ENCODE measurements around the gene TRNAU1AP. TPM values are rescaled to one million over a fixed set of nuclear protein-coding genes. Genes with fewer than 3 reads are reported as not detected.
A peak's percentile ranks its signal among the peaks of the same experiment; 100 is the strongest.
"Not testable (repeated sequence)": the region's sequence is repeated elsewhere in the genome, so short reads cannot be mapped to it uniquely, and the experiment has no call there.

TRNAU1AP gene
- total and polyA plus RNA-seq, 7 experiments from 2014 or later: 26.5 to 52.5 (median 30.9) TPM

DNA sequence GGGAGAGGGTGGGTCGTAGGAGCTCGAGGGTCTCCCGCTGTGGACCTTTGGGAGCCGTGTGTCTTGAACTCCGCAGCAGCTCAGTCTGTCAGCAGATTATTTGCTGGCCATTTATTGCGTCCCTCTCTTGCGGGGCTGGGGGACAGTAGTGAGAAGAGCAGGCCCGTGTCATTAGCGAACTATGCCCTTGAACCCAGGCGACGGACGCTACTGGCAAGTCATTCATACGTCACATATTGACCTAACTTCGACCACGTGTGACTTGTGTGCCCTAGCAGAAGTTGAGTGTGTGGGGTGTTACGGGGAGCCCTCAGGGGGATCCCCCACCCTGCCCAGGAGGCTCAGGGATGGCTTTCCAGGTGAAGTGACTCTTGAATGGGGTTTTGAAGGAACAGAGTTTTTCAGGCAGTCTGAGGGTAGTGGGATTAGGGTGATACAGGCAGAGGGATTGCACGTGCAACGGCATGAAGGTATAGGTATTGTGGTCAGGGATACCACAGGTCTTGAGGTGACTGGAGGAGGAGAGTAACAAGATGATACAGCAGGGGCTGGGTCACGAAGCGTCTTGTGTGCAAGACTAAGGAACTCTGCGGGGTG, 34.0 kb upstream of the TRNAU1AP start:
- intact Hi-C loops (cut with micrococcal nuclease): loop anchor here (1.0 to 5.0 kb wide), 12 partner anchors 13 to 358 kb away; partner anchors contain the start of genes RCC1 (in 2 of the 2), TAF12 (in 2 of the 2), TRNAU1AP (in 1 of the 2) and YTHDF2 (in 1 of the 2)
- H3K27ac ChIP-seq (ENCODE audit: low read depth, low read length): peak overlapping the region; percentile 76
- ChIA-PET CTCF (interaction anchor here (0.6 to 1.6 kb wide), 4 partner anchors 13 to 86 kb away, joined by 3 to 7 read pairs (median 4); no protein-coding TSS in a partner anchor), POLR2A (interaction anchor here (0.8 to 5.8 kb wide), 8 partner anchors 11 to 663 kb away, joined by 3 to 59 read pairs (median 5); partner anchors contain the start of genes RCC1, SRSF4, TAF12 and TRNAU1AP)
- DNase-seq: peak in 2 of 9 donors; percentile 13 to 60
- no peaks in the 10 kb centered on the region for H3K27me3 ChIP-seq (ENCODE audit: control insufficient read depth in 2 of 2, insufficient read depth in 2 of 2, low read length in 2 of 2)
- Mint-ChIP-seq H3K27ac (peak overlapping the region in 8 of 9 donors; percentile 59 to 89 (median 78)), H3K4me3 (peak overlapping the region; percentile 69 to 91 (median 82)), H3K4me1 (peaks cover 16 to 51% (median 23%) of the 10 kb centered on the region in 7 donors), H3K27me3 (no peaks in the 10 kb centered on the region), H3K36me3 (peaks cover 0 to 15% (median 5%) of the 10 kb centered on the region in 5 donors), H3K9me3 (no peaks in the 10 kb centered on the region)
- H3K4me1 ChIP-seq (ENCODE audit: control insufficient read depth in 2 of 2, insufficient read depth in 2 of 2, low read length in 2 of 2): peaks cover 9 to 10% of the 10 kb centered on the region in 2 donors
- H3K36me3 ChIP-seq (ENCODE audit: control insufficient read depth in 2 of 3, insufficient read depth in 3 of 3, low read length in 3 of 3): peaks cover 0 to 4% (median 0%) of the 10 kb centered on the region in 3 experiments
- peak overlapping the region; percentile 63 for H3K4me3 ChIP-seq (ENCODE audit: low read length)
- ATAC-seq: peak; percentile 36
- H3K9me3 ChIP-seq (ENCODE audit: control insufficient read depth in 2 of 3, low read length in 3 of 3): no peaks in the 10 kb centered on the region

DNA sequence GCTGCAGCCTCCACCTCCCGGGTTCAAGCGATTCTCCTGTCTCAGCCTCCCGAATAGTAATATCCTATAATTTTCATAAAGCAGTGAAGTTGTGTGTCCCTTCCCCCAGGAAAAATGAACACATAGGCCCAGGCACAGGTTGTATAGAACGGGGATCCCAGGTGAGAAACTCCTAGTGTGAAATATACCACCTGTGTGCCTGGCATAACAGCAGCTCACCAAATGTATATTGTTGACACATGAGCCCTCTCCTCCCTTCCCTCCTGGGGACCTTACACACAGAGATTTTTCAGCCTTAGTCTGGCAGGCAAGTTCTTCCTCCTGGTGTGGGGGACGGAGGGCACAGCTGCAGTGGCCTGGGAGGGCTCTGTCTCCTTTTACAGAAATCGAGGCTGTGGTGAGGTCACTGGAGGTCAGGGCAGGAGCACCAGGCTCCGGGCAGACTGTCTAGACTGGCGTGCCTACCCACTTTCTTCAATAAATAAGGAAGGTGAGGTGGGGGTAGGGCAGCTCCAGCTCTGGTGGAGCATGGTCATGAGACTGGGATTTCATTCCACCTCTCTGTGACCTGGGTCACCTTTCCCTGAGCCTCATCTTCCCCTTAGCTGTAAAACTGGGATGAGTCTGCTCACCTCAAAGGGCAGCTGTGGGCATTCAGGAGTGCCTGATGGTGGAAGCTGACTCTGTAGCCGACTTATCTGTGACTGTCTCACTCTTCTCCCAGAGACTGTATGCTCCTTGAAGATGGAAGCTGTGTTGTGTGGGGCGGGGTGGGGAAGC, 32.7 kb upstream of the TRNAU1AP start:
- peak overlapping the region in 1 of 9 donors; percentile 55 for H3K27ac Mint-ChIP-seq
- H3K27me3 Mint-ChIP-seq: no peaks in the 10 kb centered on the region
- ATAC-seq (no peak), DNase-seq (no peak)
- intact Hi-C loops (cut with micrococcal nuclease): loop anchor here (1.0 to 5.0 kb wide), 5 partner anchors 33 to 357 kb away; partner anchors contain the start of genes TAF12 (in 1 of the 2) and TRNAU1AP (in 1 of the 2)
- H3K27ac ChIP-seq (ENCODE audit: low read depth, low read length): no peak overlapping the region
- H3K4me3 Mint-ChIP-seq: peak overlapping the region in 9 of 10 donors; percentile 8 to 76 (median 50)
- no peaks in the 10 kb centered on the region for H3K9me3 Mint-ChIP-seq
- ChIA-PET CTCF (no interaction called here), POLR2A (interaction anchor here (0.9 to 5.8 kb wide), 2 partner anchors 13 to 61 kb away, joined by 4 to 59 read pairs; partner anchors contain the start of gene RCC1)
- no peak overlapping the region for H3K4me3 ChIP-seq (ENCODE audit: low read length)
- H3K27me3 ChIP-seq (ENCODE audit: control insufficient read depth in 2 of 2, insufficient read depth in 2 of 2, low read length in 2 of 2): no peaks in the 10 kb centered on the region
- peaks cover 9 to 10% of the 10 kb centered on the region in 2 donors for H3K4me1 ChIP-seq (ENCODE audit: control insufficient read depth in 2 of 2, insufficient read depth in 2 of 2, low read length in 2 of 2)
- H3K4me1 Mint-ChIP-seq: peaks cover 16 to 51% (median 23%) of the 10 kb centered on the region in 7 donors
- peaks cover 0 to 14% (median 0%) of the 10 kb centered on the region in 5 donors for H3K36me3 Mint-ChIP-seq
- H3K9me3 ChIP-seq (ENCODE audit: control insufficient read depth in 2 of 3, low read length in 3 of 3): no peaks in the 10 kb centered on the region
- H3K36me3 ChIP-seq (ENCODE audit: control insufficient read depth in 2 of 3, insufficient read depth in 3 of 3, low read length in 3 of 3): no peaks in the 10 kb centered on the region

DNA sequence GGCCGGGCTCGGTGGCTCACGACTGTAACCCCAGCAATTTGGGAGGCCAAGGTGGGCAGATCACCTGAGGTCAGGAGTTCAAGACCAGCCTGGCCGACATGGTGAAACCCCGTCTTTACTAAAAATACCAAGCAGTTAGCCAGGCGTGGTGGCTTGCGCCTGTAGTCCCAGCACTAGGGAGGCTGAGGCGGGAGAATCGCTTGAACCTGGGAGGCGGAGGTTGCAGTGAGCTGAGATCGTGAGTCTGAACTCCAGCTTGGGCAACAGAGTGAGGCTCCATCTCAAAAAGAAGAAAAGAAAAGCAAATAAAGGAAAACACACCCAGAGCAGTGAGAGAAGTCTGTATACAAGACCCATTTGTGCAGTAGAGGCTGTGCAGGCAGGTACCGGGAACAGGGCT, 32.1 kb upstream of the TRNAU1AP start:
- H3K27ac ChIP-seq (ENCODE audit: low read depth, low read length); DNase-seq; H3K9me3 Mint-ChIP-seq; H3K36me3 ChIP-seq (ENCODE audit: control insufficient read depth in 2 of 3, insufficient read depth in 3 of 3, low read length in 3 of 3); H3K4me3 ChIP-seq (ENCODE audit: low read length); intact Hi-C loops (cut with micrococcal nuclease); H3K4me3 Mint-ChIP-seq; ATAC-seq; H3K27me3 Mint-ChIP-seq; H3K9me3 ChIP-seq (ENCODE audit: control insufficient read depth in 2 of 3, low read length in 3 of 3); H3K27me3 ChIP-seq (ENCODE audit: control insufficient read depth in 2 of 2, insufficient read depth in 2 of 2, low read length in 2 of 2); CTCF ChIA-PET: not testable (repeated sequence)
- peaks cover 9 to 10% of the 10 kb centered on the region in 2 donors for H3K4me1 ChIP-seq (ENCODE audit: control insufficient read depth in 2 of 2, insufficient read depth in 2 of 2, low read length in 2 of 2)
- H3K36me3 Mint-ChIP-seq: peaks cover 0 to 14% (median 0%) of the 10 kb centered on the region in 5 donors
- POLR2A ChIA-PET: interaction anchor here (0.9 to 5.8 kb wide), 2 partner anchors 13 to 61 kb away, joined by 4 to 59 read pairs; partner anchors contain the start of gene RCC1
- peaks cover 16 to 51% (median 23%) of the 10 kb centered on the region in 7 donors for H3K4me1 Mint-ChIP-seq
- H3K27ac Mint-ChIP-seq: peak overlapping the region in 1 of 9 donors; percentile 42

DNA sequence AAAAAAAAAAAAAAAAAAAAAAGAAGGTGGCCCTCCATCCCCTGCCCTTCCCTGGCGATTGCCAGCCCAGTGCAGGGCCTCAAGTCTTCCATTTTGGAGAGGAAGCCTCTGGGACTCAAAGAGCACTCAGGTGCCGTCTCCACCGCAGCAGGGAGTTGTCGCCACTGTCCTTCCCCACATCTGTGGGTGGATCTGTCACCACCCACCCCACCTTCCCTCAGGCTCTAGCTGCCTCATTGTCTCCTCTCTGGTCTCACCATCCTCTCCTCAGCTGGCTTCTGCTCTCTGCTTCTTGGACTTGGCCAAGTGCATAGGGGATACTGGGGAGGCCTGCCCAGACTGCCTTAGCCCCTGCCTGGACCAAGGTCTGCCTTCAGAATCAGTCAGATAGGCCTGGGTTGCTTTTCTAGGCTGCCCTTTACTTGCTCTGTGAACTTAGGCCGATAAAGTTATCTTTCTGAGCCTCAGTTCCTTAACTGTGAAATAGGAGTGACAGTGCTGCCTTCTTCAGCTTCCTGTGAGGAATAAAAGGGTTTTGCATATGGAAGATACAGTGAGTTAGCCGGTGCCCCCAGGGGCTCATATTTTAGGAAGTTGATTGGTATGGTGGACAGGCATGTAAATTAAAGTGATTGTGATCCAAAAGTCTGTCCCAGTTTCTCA, 31.3 kb upstream of the TRNAU1AP start:
- Histone ChIP-seq H3K27ac (ENCODE audit: low read depth, low read length) (no peak overlapping the region), H3K9me3 (ENCODE audit: control insufficient read depth in 2 of 3, low read length in 3 of 3) (no peaks in the 10 kb centered on the region), H3K4me1 (ENCODE audit: control insufficient read depth in 2 of 2, insufficient read depth in 2 of 2, low read length in 2 of 2) (peaks cover 9 to 10% of the 10 kb centered on the region in 2 donors), H3K4me3 (ENCODE audit: low read length) (no peak overlapping the region), H3K27me3 (ENCODE audit: control insufficient read depth in 2 of 2, insufficient read depth in 2 of 2, low read length in 2 of 2) (no peaks in the 10 kb centered on the region), H3K36me3 (ENCODE audit: control insufficient read depth in 2 of 3, insufficient read depth in 3 of 3, low read length in 3 of 3) (no peaks in the 10 kb centered on the region)
- H3K36me3 Mint-ChIP-seq: peaks cover 0 to 14% (median 0%) of the 10 kb centered on the region in 5 donors
- intact Hi-C loops (cut with micrococcal nuclease): no loop called here
- CTCF ChIA-PET: no interaction called here
- POLR2A ChIA-PET: interaction anchor here (0.8 kb wide), 1 partner anchor 8 kb away, joined by 3 read pairs; no protein-coding TSS in a partner anchor
- H3K9me3 Mint-ChIP-seq: no peaks in the 10 kb centered on the region
- H3K4me1 Mint-ChIP-seq: peaks cover 16 to 48% (median 23%) of the 10 kb centered on the region in 7 donors
- H3K4me3 Mint-ChIP-seq: peak overlapping the region in 3 of 10 donors; percentile 14 to 69 (median 55)
- DNase-seq: no peak
- no peaks in the 10 kb centered on the region for H3K27me3 Mint-ChIP-seq
- ATAC-seq: no peak
- peak overlapping the region in 2 of 9 donors; percentile 9 to 56 for H3K27ac Mint-ChIP-seq

DNA sequence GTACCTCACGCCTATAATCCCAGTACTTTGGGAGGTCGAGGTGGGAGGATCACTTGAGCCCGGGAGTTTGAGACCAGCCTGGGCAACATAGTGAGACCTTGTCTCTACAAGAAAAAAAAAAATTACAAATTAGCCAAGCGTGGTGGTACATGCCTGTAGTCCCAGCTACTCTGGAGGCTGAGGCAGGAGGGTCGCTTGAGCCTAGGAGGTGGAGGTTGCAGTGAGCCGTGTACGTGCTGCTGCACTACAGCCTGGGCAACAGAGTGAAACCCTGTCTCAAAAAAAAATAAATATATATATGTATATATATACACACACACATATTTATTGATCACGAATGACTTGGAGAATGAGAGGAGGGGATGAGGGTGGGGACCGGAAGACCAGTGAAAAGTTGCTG, 30.3 kb upstream of the TRNAU1AP start:
- H3K27me3 Mint-ChIP-seq; H3K9me3 ChIP-seq (ENCODE audit: control insufficient read depth in 2 of 3, low read length in 3 of 3); H3K27ac ChIP-seq (ENCODE audit: low read depth, low read length); H3K36me3 ChIP-seq (ENCODE audit: control insufficient read depth in 2 of 3, insufficient read depth in 3 of 3, low read length in 3 of 3); H3K9me3 Mint-ChIP-seq; ATAC-seq; CTCF ChIA-PET; DNase-seq; H3K4me1 ChIP-seq (ENCODE audit: control insufficient read depth in 2 of 2, insufficient read depth in 2 of 2, low read length in 2 of 2); H3K4me3 Mint-ChIP-seq; H3K27ac Mint-ChIP-seq; intact Hi-C loops (cut with micrococcal nuclease); H3K4me3 ChIP-seq (ENCODE audit: low read length); H3K27me3 ChIP-seq (ENCODE audit: control insufficient read depth in 2 of 2, insufficient read depth in 2 of 2, low read length in 2 of 2): not testable (repeated sequence)
- POLR2A ChIA-PET: interaction anchor here (0.8 to 1.0 kb wide), 3 partner anchors 9 to 59 kb away, joined by 3 to 5 read pairs (median 3); partner anchors contain the start of gene RCC1
- Mint-ChIP-seq H3K36me3 (peaks cover 0 to 14% (median 0%) of the 10 kb centered on the region in 5 donors), H3K4me1 (peaks cover 12 to 42% (median 18%) of the 10 kb centered on the region in 7 donors)
